ENCODE results near the gene CDKN2B.

CDKN2B gene

GRCh38 chr9:21969011-21969940, 39.8 kb downstream of the CDKN2B start:
- no peak for DNase-seq (ENCODE audit: low spot score)
- TF ChIP-seq CTCF (IDR thresholded peaks at IDR 0.05; ENCODE audit: borderline replicate concordance, control extremely low read depth, extremely low read depth, insufficient read depth, missing control alignments) = no peak
- in situ Hi-C loops (cut with MboI; ENCODE audit: low sequenced_read_pairs, unreplicated experiment) = no loop called here

GRCh38 chr9:21968331-21969010, 40.6 kb downstream of the CDKN2B start:
- no peak for DNase-seq (ENCODE audit: low spot score)
- in situ Hi-C loops (cut with MboI; ENCODE audit: low sequenced_read_pairs, unreplicated experiment) = no loop called here
- TF ChIP-seq CTCF (IDR thresholded peaks at IDR 0.05; ENCODE audit: borderline replicate concordance, control extremely low read depth, extremely low read depth, insufficient read depth, missing control alignments) = no peak

GRCh38 chr9:21967702-21968101, 41.4 kb downstream of the CDKN2B start:
- no peak for DNase-seq (ENCODE audit: low spot score)
- no peak for TF ChIP-seq CTCF (IDR thresholded peaks at IDR 0.05; ENCODE audit: borderline replicate concordance, control extremely low read depth, extremely low read depth, insufficient read depth, missing control alignments)
- in situ Hi-C loops (cut with MboI; ENCODE audit: low sequenced_read_pairs, unreplicated experiment) = no loop called here

- in situ Hi-C loops (cut with MboI; ENCODE audit: low sequenced_read_pairs, unreplicated experiment) = no loop called here
- no peak for TF ChIP-seq CTCF (IDR thresholded peaks at IDR 0.05; ENCODE audit: borderline replicate concordance, control extremely low read depth, extremely low read depth, insufficient read depth, missing control alignments)
- no peak for DNase-seq (ENCODE audit: low spot score)
These were observed 41.9 kb downstream of the CDKN2B start for GRCh38 chr9:21967169-21967568.

- no peak for DNase-seq (ENCODE audit: low spot score)
These were observed 42.8 kb downstream of the CDKN2B start for GRCh38 chr9:21966140-21966851.

More at GRCh38 chr9:21966140-21966851, 42.8 kb downstream of the CDKN2B start:
- no peak for TF ChIP-seq CTCF (IDR thresholded peaks at IDR 0.05; ENCODE audit: borderline replicate concordance, control extremely low read depth, extremely low read depth, insufficient read depth, missing control alignments)
- in situ Hi-C loops (cut with MboI; ENCODE audit: low sequenced_read_pairs, unreplicated experiment) = no loop called here

All from GM13976 (cell line).